Gastroesophageal sphincter (tissue), 4 donors: ENCODE results near the gene AIG1. TPM values are rescaled to one million over a fixed set of nuclear protein-coding genes. Genes with fewer than 3 reads are reported as not detected.

ENCODE experiments used
- ATAC-seq: fragments of 150-250 bp; one replicate; pipeline ENCODE4 v1.9.1; 2016; ENCODE audit warnings: mild to moderate bottlenecking, moderate library complexity
- H3K27ac ChIP-seq, 4 donors: fragments of 200-600 bp; sonication (generic) in 3 of 4; 1 replicate in 3 of 4; 2 replicates in 1 of 4; pipeline ENCODE4 v1.5.1; 2016 to 2019
- H3K27me3 ChIP-seq: fragments of 200-600 bp; sonication (generic); one replicate; pipeline ENCODE4 v1.5.1; 2019
- H3K36me3 ChIP-seq, 2 donors: fragments of 200-600 bp; sonication (generic); one replicate each; pipeline ENCODE4 v1.5.1; 2019; ENCODE audit warnings: control low read depth in 1 of 2
- H3K4me1 ChIP-seq, 3 donors: fragments of 200-600 bp; sonication (generic); 1 replicate in 2 of 3; 2 replicates in 1 of 3; pipeline ENCODE4 v1.5.1; 2016 to 2019; ENCODE audit warnings: control low read depth in 2 of 3
- H3K4me3 ChIP-seq, 2 donors: fragments of 200-600 bp; sonication (generic); one replicate each; pipeline ENCODE4 v1.5.1; 2019; ENCODE audit warnings: mild to moderate bottlenecking in 1 of 2, moderate library complexity in 1 of 2
- H3K9me3 ChIP-seq, 3 donors: fragments of 200-600 bp; sonication (generic); one replicate each; pipeline ENCODE4 v1.5.1; 2017 to 2019; ENCODE audit warnings: control low read depth in 2 of 3
- EP300 ChIP-seq: sonication (generic); formaldehyde crosslinking; IDR thresholded peaks from one replicate; pipeline ENCODE4 v1.6.1; 2017; ENCODE audit warnings: antibody characterized with exemption, mild to moderate bottlenecking
- POLR2A ChIP-seq, 2 donors: fragments of 450-650 bp; IDR thresholded peaks; one replicate each; pipeline ENCODE4 v1.6.1; 2017; ENCODE audit warnings: antibody characterized with exemption in 2 of 2, mild to moderate bottlenecking in 2 of 2, moderate library complexity in 1 of 2
- POLR2AphosphoS5 ChIP-seq: sonication (generic); formaldehyde crosslinking; IDR thresholded peaks from one replicate; pipeline ENCODE4 v1.6.1; 2017; ENCODE audit warnings: antibody characterized with exemption
- WGBS, 2 donors: methylation state at CpG; one replicate each; pipeline ENCODE4 v1.1.5; 2018; ENCODE audit warnings: low coverage in 1 of 2; 5-methylcytosine and 5-hydroxymethylcytosine counted together
- total RNA-seq, 4 donors: library from RNA; depleted of rRNA; stranded (reverse); fragments of >200 nt; gene quantifications; one replicate each; pipeline ENCODE4 v1.1.0, GENCODE V29; 2016
- TF ChIP-seq, protein P1 (sequence below), 4 experiments: fragments of 200-600 bp in 2 of 4; fragments of 450-650 bp in 2 of 4; sonication (generic) in 1 of 4; IDR thresholded peaks; one replicate each; pipeline ENCODE4 v1.5.1; 2017 to 2019; ENCODE audit warnings: antibody characterized with exemption in 4 of 4, mild to moderate bottlenecking in 2 of 4, moderate library complexity in 2 of 4

AIG1 gene
- total RNA-seq, 4 donors from 2014 or later: 24.0 to 42.0 (median 31.5) TPM

GRCh38 chr6:143248359-143248758, 187.7 kb downstream of the AIG1 start:
- Histone ChIP-seq H3K27me3 (no peaks in the 10 kb centered on the region), H3K9me3 (no peaks in the 10 kb centered on the region), H3K36me3 (no peaks in the 10 kb centered on the region), H3K4me3 (no peak overlapping the region), H3K4me1 (peaks cover 0 to 14% (median 0%) of the 10 kb centered on the region in 3 donors), H3K27ac (no peak overlapping the region)
- ATAC-seq: no peak
- WGBS, 2 donors: 82% methylated on average over 2 of the region's 4 CpGs; no CpG with 5 or more reads in 1 of the 2 donors
- TF ChIP-seq, protein P1, sequence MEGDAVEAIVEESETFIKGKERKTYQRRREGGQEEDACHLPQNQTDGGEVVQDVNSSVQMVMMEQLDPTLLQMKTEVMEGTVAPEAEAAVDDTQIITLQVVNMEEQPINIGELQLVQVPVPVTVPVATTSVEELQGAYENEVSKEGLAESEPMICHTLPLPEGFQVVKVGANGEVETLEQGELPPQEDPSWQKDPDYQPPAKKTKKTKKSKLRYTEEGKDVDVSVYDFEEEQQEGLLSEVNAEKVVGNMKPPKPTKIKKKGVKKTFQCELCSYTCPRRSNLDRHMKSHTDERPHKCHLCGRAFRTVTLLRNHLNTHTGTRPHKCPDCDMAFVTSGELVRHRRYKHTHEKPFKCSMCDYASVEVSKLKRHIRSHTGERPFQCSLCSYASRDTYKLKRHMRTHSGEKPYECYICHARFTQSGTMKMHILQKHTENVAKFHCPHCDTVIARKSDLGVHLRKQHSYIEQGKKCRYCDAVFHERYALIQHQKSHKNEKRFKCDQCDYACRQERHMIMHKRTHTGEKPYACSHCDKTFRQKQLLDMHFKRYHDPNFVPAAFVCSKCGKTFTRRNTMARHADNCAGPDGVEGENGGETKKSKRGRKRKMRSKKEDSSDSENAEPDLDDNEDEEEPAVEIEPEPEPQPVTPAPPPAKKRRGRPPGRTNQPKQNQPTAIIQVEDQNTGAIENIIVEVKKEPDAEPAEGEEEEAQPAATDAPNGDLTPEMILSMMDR (IDR thresholded peaks at IDR 0.05): no peak
- TF ChIP-seq POLR2A (IDR thresholded peaks at IDR 0.05) (no peak), EP300 (no peak), POLR2AphosphoS5 (no peak)

DNA sequence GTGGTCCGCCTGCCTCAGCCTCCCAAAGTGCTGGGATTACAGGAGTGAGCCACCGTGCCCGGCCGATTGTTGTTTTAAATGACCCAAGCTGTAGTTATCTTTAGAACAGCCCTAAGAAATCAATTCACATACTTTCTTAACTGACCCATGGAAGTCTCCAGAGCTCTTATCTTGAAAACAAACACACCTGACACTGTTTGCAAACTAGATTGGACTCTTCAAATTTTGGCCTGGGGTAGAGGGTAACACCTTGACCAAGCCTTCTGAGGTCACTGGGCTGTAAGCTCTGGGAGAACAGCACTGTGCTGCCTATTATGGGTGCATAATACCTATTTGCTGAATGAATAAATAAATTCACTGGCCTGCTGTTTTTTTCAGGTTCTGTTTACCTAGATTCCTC, 190.6 kb downstream of the AIG1 start:
- Histone ChIP-seq H3K4me3 (no peak overlapping the region), H3K9me3 (no peaks in the 10 kb centered on the region), H3K27ac (no peak overlapping the region), H3K4me1 (peaks cover 0 to 21% (median 0%) of the 10 kb centered on the region in 3 donors), H3K36me3 (no peaks in the 10 kb centered on the region), H3K27me3 (no peaks in the 10 kb centered on the region)
- WGBS, 2 donors: no CpG with 5 or more reads among the region's 4 CpGs
- no peak for ATAC-seq
- TF ChIP-seq, protein P1 (IDR thresholded peaks at IDR 0.05): no peak
- TF ChIP-seq EP300: no peak
- TF ChIP-seq POLR2AphosphoS5: no peak
- no peak for TF ChIP-seq POLR2A (IDR thresholded peaks at IDR 0.05)

GRCh38 chr6:143252961-143253360, 192.3 kb downstream of the AIG1 start:
- H3K9me3 ChIP-seq: no peaks in the 10 kb centered on the region
- H3K27ac ChIP-seq: no peak overlapping the region
- WGBS, 2 donors: 94% methylated on average over 5 of the region's 6 CpGs
- no peaks in the 10 kb centered on the region for H3K27me3 ChIP-seq
- peaks cover 0 to 12% (median 0%) of the 10 kb centered on the region in 3 donors for H3K4me1 ChIP-seq
- TF ChIP-seq EP300 (no peak), POLR2AphosphoS5 (no peak), POLR2A (IDR thresholded peaks at IDR 0.05) (no peak)
- TF ChIP-seq, protein P1 (IDR thresholded peaks at IDR 0.05): no peak
- ATAC-seq: no peak
- H3K4me3 ChIP-seq: no peak overlapping the region
- no peaks in the 10 kb centered on the region for H3K36me3 ChIP-seq

DNA sequence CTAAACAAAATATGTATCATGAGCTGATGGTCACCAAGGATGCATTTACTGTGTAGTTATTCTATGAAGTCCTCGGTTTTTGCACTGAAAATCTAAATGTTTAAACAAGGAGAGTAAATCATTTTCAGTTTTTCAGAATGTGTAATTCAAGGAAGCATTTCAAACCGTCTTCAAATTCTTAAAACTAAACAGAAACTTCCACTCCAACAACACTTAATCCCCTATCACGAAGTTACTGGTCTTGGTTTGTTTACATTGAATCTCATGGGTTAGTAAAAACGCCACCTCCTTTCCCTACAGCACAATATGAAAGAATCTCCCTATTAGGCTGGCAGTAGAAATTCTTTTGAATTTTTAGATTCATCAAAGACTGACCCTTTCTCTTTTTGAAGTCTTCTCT, 192.9 kb downstream of the AIG1 start:
- ATAC-seq: no peak
- no peaks in the 10 kb centered on the region for H3K27me3 ChIP-seq
- H3K27ac ChIP-seq: peak overlapping the region in 1 of 4 donors; percentile 22
- H3K4me3 ChIP-seq: no peak overlapping the region
- peaks cover 0 to 12% (median 0%) of the 10 kb centered on the region in 3 donors for H3K4me1 ChIP-seq
- no peaks in the 10 kb centered on the region for H3K9me3 ChIP-seq
- TF ChIP-seq POLR2A (IDR thresholded peaks at IDR 0.05): no peak
- TF ChIP-seq, protein P1 (IDR thresholded peaks at IDR 0.05): no peak
- no peak for TF ChIP-seq EP300
- TF ChIP-seq POLR2AphosphoS5: no peak
- H3K36me3 ChIP-seq: no peaks in the 10 kb centered on the region
- WGBS, 2 donors: 15 to 21% methylated on average over 3 to 4 of the region's 4 CpGs

- Histone ChIP-seq H3K9me3 (no peaks in the 10 kb centered on the region), H3K36me3 (no peaks in the 10 kb centered on the region), H3K27ac (no peak overlapping the region), H3K4me3 (no peak overlapping the region), H3K4me1 (peaks cover 0 to 1% (median 0%) of the 10 kb centered on the region in 3 donors), H3K27me3 (no peaks in the 10 kb centered on the region)
- no peak for ATAC-seq
- no peak for TF ChIP-seq POLR2A (IDR thresholded peaks at IDR 0.05)
- no peak for TF ChIP-seq POLR2AphosphoS5
- TF ChIP-seq, protein P1 (IDR thresholded peaks at IDR 0.05): no peak
- TF ChIP-seq EP300: no peak
Measured at GRCh38 chr6:143258945-143259344, 198.3 kb downstream of the AIG1 start.
